Cardiac muscle cell (in vitro differentiated cells and primary cell): ENCODE results near the gene CAP2. TPM values are rescaled to one million over a fixed set of nuclear protein-coding genes. Genes with fewer than 3 reads are reported as not detected.

Source experiments
- DNase-seq, 2 donors: peaks; one replicate each; pipeline versions ENCODE4 v3.0.0 to v3.0.0-alpha.2; 2010 to 2017; ENCODE audit warnings: low read depth in 1 of 2, low spot score in 1 of 2
- H3K27ac ChIP-seq: fragments of 200-600 bp; sonication (generic); 2 replicates; pipeline ENCODE4 v1.5.1; 2016
- H3K27me3 ChIP-seq: fragments of 200-600 bp; sonication (generic); 2 replicates; pipeline ENCODE4 v1.6.0; 2016; ENCODE audit warnings: control low read depth
- H3K36me3 ChIP-seq: fragments of 200-600 bp; sonication (generic); 2 replicates; pipeline ENCODE4 v1.5.1; 2016; ENCODE audit warnings: control low read depth
- H3K4me1 ChIP-seq: fragments of 200-600 bp; sonication (generic); 2 replicates; pipeline ENCODE4 v1.8.1; 2017; ENCODE audit warnings: low read depth, mild to moderate bottlenecking, mixed run types
- H3K4me3 ChIP-seq: fragments of 200-600 bp; sonication (generic); 2 replicates; pipeline ENCODE4 v1.5.1; 2016; ENCODE audit warnings: mild to moderate bottlenecking
- H3K9me3 ChIP-seq: fragments of 200-600 bp; sonication (generic); 2 replicates; pipeline ENCODE4 v1.5.1; 2017; ENCODE audit warnings: low read depth, mild to moderate bottlenecking, control low read depth
- polyA plus RNA-seq: library from polyadenylated mRNA; unstranded; fragments of >200 nt; fragmentation: Nextera tagmentation; extraction: Ambion mirVana; gene quantifications from 2 replicates; pipeline ENCODE4 v1.2.1, GENCODE V29; 2016
- total RNA-seq: library from RNA; depleted of rRNA; stranded (reverse); fragments of >200 nt; gene quantifications from 2 replicates; pipeline ENCODE4 v1.2.3, GENCODE V29; 2016
- TF ChIP-seq, protein P1 (sequence below): IDR thresholded peaks from 2 replicates; pipeline ENCODE4 v1.5.1; 2012; ENCODE audit warnings: low read depth, mild to moderate bottlenecking, low read length

Gene CAP2
- total and polyA plus RNA-seq, 2 experiments from 2014 or later = 95.7 to 262 TPM

DNA sequence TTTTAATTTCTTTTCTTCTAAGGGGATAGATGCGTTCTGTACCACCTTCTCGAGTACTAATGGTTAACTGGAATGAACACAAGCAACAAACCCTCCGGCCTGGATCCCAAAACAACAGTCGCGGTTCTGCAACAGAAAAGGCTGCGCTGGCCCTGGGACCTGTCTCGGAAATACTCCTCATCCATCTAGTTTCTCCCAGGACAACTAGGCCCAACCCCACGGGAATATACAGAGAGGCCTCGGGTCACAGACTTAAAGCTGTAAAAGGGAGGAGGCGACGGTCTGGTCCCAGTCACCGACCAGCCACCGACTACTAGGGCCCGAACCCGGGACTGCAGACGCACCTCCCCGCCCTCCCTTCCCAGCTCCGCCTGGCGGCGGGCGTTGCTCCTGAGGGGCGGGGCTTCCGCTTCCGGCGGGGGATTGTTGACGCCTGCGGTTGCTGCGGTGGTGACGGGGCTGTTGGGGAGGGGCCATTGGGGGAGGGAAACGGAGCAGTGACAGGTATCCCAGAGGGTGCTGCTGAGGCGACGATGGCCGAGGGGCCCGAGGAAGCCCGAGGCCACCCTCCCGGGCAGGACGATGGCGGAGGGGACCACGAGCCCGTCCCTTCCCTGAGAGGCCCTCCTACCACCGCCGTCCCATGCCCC lies 206.6 kb downstream of the CAP2 start, which contains the start of gene FAM8A1:
FAM8A1 (plus strand) TSS at position 426 of the 650 bp plus-strand sequence; CDS start at position 534, 108 bp downstream.
- peak within 1 kb of the TSS; percentile 79 for H3K4me3 ChIP-seq
- peaks cover 14% of the 10 kb centered on the region for H3K4me1 ChIP-seq
- peak within 1 kb of the TSS; percentile 94 for H3K27ac ChIP-seq
- no peaks in the 10 kb centered on the region for H3K9me3 ChIP-seq
- TF ChIP-seq, protein P1, sequence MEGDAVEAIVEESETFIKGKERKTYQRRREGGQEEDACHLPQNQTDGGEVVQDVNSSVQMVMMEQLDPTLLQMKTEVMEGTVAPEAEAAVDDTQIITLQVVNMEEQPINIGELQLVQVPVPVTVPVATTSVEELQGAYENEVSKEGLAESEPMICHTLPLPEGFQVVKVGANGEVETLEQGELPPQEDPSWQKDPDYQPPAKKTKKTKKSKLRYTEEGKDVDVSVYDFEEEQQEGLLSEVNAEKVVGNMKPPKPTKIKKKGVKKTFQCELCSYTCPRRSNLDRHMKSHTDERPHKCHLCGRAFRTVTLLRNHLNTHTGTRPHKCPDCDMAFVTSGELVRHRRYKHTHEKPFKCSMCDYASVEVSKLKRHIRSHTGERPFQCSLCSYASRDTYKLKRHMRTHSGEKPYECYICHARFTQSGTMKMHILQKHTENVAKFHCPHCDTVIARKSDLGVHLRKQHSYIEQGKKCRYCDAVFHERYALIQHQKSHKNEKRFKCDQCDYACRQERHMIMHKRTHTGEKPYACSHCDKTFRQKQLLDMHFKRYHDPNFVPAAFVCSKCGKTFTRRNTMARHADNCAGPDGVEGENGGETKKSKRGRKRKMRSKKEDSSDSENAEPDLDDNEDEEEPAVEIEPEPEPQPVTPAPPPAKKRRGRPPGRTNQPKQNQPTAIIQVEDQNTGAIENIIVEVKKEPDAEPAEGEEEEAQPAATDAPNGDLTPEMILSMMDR = peak; percentile 44
- peak; percentile 90 to 94 for DNase-seq
- no peaks in the 10 kb centered on the region for H3K27me3 ChIP-seq
- H3K36me3 ChIP-seq = peaks cover 7% of the 10 kb centered on the region

DNA sequence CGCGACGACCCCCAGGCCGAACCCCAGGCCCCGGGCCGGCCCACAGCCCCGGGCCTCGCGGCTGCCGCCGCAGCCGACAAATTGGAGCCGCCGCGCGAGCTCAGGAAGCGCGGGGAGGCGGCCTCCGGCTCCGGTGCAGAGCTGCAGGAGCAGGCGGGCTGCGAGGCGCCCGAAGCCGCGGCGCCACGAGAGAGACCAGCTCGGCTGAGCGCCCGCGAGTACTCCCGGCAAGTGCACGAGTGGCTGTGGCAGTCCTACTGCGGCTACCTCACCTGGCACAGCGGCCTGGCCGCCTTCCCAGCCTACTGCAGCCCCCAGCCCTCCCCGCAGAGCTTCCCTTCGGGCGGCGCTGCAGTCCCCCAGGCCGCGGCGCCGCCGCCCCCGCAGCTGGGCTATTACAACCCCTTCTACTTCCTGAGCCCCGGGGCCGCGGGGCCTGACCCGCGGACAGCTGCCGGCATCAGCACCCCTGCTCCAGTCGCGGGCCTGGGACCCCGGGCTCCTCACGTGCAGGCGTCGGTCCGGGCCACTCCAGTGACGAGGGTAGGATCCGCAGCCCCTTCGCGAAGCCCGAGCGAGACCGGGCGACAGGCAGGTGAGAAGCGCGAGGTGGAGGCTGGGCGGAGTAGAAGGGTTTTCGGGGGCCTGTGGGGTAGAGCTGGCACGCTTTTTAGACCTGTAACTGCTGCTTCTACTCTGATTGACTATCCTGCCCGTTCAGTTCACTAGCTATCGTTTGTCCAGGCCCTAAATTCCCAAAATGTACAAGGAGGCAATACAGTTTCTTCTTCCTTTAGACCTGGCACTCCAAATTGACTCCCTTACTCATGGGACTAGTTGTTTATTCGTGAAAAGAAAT lies 207.4 kb downstream of the CAP2 start:
- no peaks in the 10 kb centered on the region for H3K9me3 ChIP-seq
- DNase-seq = peak; percentile 44 to 77

DNA sequence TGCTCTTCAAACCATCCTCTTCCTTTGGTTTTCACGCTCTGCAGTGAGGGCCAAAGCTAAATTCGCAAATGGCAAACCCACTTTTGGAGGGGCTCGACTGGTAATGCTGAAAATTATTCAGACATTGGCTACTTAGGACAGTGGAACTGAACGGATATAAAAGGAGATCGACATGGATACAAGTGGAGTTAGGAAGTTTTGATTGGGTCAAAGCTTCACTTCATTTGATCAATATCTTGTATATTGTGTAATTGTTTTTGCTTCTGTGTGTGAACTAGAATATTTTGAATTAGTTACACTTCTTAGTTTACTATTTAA lies 207.9 kb downstream of the CAP2 start:
- Histone ChIP-seq H3K4me3 (peak overlapping the region; percentile 79), H3K36me3 (peaks cover 18% of the 10 kb centered on the region), H3K9me3 (no peaks in the 10 kb centered on the region), H3K27me3 (no peaks in the 10 kb centered on the region), H3K4me1 (peaks cover 14% of the 10 kb centered on the region), H3K27ac (peak overlapping the region; percentile 94)
- TF ChIP-seq, protein P1 = no peak
- DNase-seq = no peak

More for the DNA sequence above, 207.4 kb downstream of the CAP2 start:
- peak overlapping the region; percentile 79 for H3K4me3 ChIP-seq
- H3K36me3 ChIP-seq = peaks cover 15% of the 10 kb centered on the region
- peak overlapping the region; percentile 94 for H3K27ac ChIP-seq
- no peaks in the 10 kb centered on the region for H3K27me3 ChIP-seq
- H3K4me1 ChIP-seq = peaks cover 14% of the 10 kb centered on the region
- TF ChIP-seq, protein P1 = no peak

DNA sequence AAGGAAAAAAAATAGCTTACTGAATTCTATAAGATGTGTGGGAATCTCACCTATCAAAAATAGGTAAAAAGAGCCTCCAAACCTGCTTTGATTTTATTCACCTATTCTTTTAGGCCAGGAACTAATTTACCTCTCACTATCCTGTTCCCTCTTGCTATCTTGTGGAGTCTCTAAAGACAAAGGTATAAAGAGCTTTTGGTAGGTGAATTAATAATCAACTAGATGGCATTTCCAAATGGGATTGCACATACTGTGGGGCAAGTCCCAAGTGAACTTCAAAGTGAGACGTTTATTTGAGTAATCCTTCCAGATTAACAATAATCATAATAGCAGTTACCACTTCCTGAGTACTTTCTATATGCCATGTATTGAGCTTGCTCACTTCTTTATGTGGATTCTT lies 209.5 kb downstream of the CAP2 start:
- TF ChIP-seq, protein P1 = no peak
- Histone ChIP-seq H3K9me3 (no peaks in the 10 kb centered on the region), H3K4me1 (peaks cover 14% of the 10 kb centered on the region), H3K27me3 (no peaks in the 10 kb centered on the region), H3K36me3 (peaks cover 30% of the 10 kb centered on the region), H3K27ac (no peak overlapping the region), H3K4me3 (no peak overlapping the region)
- DNase-seq = no peak

DNA sequence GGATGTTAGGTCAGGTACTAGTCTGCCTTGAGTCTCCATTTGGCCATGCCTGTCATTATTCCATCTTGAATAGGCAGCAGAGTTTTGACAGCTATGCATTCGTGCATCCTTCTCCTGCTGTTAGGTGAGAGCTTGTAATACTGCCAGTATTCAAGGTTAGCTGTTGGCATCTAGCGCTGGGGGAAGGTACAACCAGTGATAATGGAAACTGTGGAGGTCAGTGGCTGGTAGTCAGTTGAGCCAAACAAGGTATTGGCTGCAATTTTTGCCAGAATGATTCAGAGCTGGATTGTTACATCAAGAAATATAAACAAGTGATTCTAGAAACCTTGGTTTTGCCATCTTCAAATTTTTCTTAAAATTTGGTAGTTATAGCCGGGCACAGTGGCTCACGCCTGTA lies 213.2 kb downstream of the CAP2 start:
- Histone ChIP-seq H3K9me3 (no peaks in the 10 kb centered on the region), H3K4me1 (peaks cover 10% of the 10 kb centered on the region), H3K27ac (no peak overlapping the region), H3K36me3 (peaks cover 47% of the 10 kb centered on the region), H3K4me3 (no peak overlapping the region), H3K27me3 (no peaks in the 10 kb centered on the region)
- TF ChIP-seq, protein P1 = no peak
- DNase-seq = no peak

Other genes starting within 250 kb of the CAP2 start
- gene RBM24, start 112.2 kb upstream of the CAP2 start, total RNA-seq = 194 and 316 TPM in 2 replicates
- gene RBM24, start 112.2 kb upstream of the CAP2 start, polyA plus RNA-seq = 190 and 366 TPM in 2 replicates
- 22.4 and 31.9 TPM in 2 replicates for gene FAM8A1, start 206.7 kb downstream of the CAP2 start, total RNA-seq
- 18.7 and 26.5 TPM in 2 replicates for gene FAM8A1, start 206.7 kb downstream of the CAP2 start, polyA plus RNA-seq